ENCODE results near the gene HEXD.
"Not testable (repeated sequence)": the region's sequence is repeated elsewhere in the genome, so short reads cannot be mapped to it uniquely, and the experiment has no call there.

HEXD gene

GRCh38 chr17:82418001-82418986 is at the start of gene HEXD, which contains the start of gene OGFOD3:
Gene HEXD, plus strand, starts transcription at chr17:82418347. Its CDS starts 1,453 bp downstream, at chr17:82419800.
Gene OGFOD3, minus strand, starts transcription at chr17:82418586. Its CDS starts 101 bp downstream, at chr17:82418485.
- DNase-seq = peak; percentile 79

- DNase-seq = no peak
Measured at GRCh38 chr17:82369211-82369610, 48.9 kb upstream of the HEXD start.

- DNase-seq = no peak
Measured at GRCh38 chr17:82370471-82371332, 47.4 kb upstream of the HEXD start.

DNA sequence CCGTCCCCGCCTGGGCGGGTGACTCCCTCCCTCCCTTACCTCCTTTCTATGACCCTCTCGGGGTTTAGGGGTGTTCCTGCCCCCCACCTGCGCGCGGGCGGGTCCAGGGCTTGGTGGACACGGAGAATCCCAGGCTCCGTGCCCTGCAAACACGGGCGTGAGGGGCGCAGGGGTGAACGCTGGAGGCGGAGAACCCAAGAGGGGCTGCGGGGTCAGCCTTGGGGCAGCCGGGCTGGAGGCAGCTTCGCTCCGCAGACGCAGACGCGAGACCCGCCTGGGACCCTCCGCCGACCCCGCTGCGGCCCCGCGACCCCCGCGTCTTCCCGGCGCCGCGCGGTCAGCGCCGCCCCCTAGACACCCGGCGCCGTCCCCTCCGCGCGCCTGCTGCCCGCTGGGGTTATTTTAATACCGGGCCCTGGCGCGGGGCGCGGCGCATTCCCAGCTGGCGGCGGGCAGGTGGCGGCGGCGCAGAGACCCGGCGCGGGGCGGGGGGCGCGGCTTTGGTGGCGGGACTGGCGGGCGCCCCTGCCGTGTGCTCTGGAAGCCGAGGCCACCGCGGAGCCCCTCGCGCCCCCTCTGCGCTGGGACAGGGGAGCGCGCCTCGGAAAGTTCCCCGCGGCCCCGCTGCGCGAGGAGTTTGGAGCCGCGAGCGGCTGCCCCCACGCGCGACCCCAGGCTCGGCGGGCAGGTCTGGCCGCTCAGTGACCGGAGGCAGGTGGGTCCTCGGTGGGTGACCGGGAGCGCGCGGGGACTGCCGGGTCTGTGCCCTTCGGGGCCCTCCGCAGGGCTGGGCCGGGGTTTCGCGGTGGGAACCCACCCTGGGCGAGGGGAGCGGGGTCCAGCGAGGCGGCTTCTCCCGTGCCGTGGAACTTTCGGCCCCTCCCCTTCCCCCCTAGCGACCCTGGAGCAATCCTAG is 46.6 kb upstream of the HEXD start, which contains the start of gene UTS2R:
TSS of gene UTS2R (plus strand) at position 433 of the 916 bp plus-strand sequence. CDS start 2,560 bp downstream, outside the sequence.
- DNase-seq = no peak

GRCh38 chr17:82372249-82373071 is 45.7 kb upstream of the HEXD start:
- no peak for DNase-seq

GRCh38 chr17:82373072-82373452 is 45.1 kb upstream of the HEXD start:
- not testable (repeated sequence) for DNase-seq

GRCh38 chr17:82373731-82374625 is 44.2 kb upstream of the HEXD start:
- DNase-seq = no peak

DNA sequence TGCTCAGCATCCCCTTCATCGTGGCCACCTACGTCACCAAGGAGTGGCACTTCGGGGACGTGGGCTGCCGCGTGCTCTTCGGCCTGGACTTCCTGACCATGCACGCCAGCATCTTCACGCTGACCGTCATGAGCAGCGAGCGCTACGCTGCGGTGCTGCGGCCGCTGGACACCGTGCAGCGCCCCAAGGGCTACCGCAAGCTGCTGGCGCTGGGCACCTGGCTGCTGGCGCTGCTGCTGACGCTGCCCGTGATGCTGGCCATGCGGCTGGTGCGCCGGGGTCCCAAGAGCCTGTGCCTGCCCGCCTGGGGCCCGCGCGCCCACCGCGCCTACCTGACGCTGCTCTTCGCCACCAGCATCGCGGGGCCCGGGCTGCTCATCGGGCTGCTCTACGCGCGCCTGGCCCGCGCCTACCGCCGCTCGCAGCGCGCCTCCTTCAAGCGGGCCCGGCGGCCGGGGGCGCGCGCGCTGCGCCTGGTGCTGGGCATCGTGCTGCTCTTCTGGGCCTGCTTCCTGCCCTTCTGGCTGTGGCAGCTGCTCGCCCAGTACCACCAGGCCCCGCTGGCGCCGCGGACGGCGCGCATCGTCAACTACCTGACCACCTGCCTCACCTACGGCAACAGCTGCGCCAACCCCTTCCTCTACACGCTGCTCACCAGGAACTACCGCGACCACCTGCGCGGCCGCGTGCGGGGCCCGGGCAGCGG is 43.4 kb upstream of the HEXD start:
- no peak for DNase-seq

GRCh38 chr17:82375359-82376041 is 42.6 kb upstream of the HEXD start:
- DNase-seq = no peak

DNA sequence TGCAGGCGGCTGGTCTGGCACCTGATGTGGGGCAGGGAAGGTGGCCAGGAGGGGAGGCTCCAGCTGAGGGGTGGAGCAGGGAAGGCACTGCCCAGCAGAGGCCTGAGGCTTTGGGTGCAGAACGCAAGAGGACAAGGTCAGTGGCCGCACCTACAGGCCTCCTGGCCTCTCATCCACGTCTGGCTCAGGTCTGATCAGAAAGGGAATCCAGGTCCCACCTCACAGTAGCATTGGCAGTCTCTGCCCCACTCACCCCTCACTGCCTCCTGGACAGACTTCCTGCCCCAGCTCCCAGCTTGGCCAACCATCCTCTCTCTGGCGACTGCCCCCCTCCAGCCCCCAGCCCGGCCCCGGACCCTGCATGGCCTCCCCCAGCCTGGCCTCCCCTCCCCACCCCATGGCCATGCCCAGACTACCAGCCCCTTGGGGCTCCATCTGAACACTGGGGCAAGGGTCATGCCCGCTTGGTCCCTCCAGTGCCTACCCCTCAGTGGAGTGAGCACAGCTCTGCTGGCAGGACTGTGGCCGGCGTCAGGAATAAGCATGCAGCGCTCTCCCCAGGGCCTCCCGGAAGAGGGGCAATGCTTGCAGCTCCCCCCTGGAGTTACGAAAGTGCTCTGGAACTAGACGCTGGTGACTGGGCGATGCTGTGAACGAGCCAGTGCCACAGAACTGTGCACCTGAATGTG is 42.0 kb upstream of the HEXD start:
- DNase-seq = no peak

DNA sequence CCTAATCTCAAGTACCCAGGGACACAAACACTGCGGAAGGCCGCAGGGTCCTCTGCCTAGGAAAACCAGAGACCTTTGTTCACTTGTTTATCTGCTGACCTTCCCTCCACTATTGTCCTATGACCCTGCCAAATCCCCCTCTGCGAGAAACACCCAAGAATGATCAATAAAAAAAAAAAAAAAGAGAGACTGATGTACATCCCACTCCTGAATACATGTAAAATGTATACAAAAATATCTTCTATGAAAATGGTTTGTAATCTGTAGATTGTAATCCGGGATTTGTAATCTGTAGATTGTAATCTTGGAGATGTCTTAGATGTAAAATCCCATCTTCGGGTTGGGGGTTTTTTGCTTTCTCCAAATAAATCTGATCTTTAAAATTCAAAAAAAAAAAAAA is 40.9 kb upstream of the HEXD start:
- DNase-seq = not testable (repeated sequence)

GRCh38 chr17:82377924-82378740 is 40.0 kb upstream of the HEXD start:
- no peak for DNase-seq

GRCh38 chr17:82378741-82379021 is 39.5 kb upstream of the HEXD start:
- DNase-seq = no peak

GRCh38 chr17:82380860-82381702 is 37.1 kb upstream of the HEXD start:
- DNase-seq = no peak

- DNase-seq = not testable (repeated sequence)
Measured at GRCh38 chr17:82381703-82382009, 36.5 kb upstream of the HEXD start.

GRCh38 chr17:82382220-82382932 is 35.8 kb upstream of the HEXD start:
- DNase-seq = not testable (repeated sequence)

Data from activated CD4-positive, alpha-beta T cell treated with anti-CD3 and anti-CD28 coated beads, Interleukin-2, amount 50 U/mL, for 1 hour (primary cell).